HG02943 (cell line): ENCODE measurements around the gene DNM3.
A peak's percentile ranks its signal among the peaks of the same experiment; 100 is the strongest.
"Not testable (repeated sequence)": the region's sequence is repeated elsewhere in the genome, so short reads cannot be mapped to it uniquely, and the experiment has no call there.

Experiments
- ATAC-seq: cut with Tn5 transposase; IDR thresholded peaks from one replicate; pipeline ENCODE4 v1.9.1; 2021; ENCODE audit warnings: mild to moderate bottlenecking, low read depth, moderate library complexity; ENCODE audit not compliant: unreplicated experiment

DNM3 gene

DNA sequence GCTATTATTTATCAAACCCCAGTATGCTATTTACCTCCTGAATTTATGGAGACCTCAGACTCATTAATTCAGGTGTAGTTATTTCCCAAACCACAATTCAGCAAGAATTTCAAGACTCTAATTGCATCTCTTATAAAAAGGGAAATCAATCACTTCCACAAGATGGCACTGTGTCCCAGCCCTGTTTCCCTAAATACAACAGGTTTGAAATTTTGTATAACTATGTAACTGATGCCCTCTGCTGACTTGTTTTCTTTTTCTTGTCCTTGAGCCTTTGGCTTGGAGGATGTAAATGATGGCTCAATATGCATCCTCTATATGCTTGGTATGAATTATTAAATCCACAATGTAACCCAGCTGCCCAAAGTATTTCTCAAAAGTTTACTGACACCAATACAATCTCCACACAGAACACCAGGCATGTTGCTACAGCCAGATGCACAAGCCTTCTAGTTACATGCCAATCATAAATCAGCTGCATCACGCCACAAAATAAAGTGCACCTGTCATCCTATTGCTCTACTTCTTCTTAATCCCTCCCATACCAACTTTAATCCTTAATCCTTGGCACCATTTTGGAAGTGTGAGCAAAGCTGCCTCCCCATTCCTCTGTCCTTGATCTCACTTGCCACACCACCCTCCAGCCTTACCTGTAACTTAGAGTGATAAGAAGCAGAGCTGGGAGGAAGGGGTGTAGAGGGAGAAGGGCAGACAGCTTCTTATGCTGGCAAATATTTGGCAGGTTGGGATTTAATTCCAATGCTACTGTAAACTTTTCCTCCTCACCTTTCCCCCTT lies 588.2 kb downstream of the DNM3 start:
- ATAC-seq: no peak

DNA sequence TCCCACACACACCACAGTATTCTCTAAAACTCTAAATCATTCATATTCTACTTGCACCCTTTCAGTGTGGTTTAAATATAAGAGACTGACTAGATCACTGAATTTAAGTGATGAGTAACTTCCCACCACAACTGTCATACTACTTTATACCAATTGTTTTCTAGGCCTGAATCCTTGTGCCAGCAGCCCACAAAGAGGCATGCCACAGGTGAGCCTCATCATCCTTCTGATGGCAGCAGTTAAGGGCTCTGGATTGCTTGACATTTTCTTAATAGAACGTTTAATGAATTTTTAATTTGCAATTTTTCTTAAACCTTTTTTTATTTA lies 588.8 kb downstream of the DNM3 start:
- no peak for ATAC-seq

GRCh38 chr1:172431204-172431603 lies 589.9 kb downstream of the DNM3 start:
- no peak for ATAC-seq

DNA sequence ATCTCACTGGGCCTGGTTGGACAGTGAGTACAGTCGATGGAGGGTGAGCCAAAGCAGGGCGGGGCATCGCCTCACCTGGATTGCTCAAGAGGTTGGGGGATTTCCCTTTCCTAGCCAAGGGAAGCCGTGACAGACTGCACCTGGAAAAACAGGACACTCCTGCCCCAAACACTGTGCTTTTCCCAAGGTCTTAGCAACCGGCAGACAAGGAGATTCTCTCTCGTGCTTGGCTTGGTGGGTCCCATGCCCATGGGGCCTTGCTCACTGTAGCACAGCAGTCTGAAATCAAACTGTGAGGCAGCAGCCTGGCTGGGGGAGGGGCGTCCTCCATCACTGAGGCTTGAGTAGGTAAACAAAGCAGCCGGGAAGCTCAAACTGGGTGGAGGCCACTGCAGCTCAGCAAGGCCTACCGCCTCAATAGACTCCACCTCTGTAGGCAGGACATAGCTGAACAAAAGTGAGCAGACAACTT lies 590.5 kb downstream of the DNM3 start:
- no peak for ATAC-seq

DNA sequence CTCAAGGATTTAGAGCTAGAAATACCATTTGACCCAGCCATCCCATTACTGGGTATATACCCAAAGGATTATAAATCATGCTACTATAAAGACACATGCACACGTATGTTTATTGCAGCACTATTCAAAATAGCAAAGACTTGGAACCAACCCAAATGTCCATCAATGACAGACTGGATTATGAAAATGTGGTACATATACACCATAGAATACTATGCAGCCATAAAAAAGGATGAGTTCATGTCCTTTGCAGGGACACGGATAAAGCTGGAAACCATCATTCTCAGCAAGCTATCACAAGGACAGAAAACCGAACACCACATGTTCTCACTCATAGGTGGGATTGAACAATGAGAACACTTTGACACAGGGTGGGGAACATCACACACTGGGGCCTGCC lies 595.9 kb downstream of the DNM3 start:
- not testable (repeated sequence) for ATAC-seq

- ATAC-seq: no peak
These were observed 601.1 kb downstream of the DNM3 start for GRCh38 chr1:172442404-172442803.

DNA sequence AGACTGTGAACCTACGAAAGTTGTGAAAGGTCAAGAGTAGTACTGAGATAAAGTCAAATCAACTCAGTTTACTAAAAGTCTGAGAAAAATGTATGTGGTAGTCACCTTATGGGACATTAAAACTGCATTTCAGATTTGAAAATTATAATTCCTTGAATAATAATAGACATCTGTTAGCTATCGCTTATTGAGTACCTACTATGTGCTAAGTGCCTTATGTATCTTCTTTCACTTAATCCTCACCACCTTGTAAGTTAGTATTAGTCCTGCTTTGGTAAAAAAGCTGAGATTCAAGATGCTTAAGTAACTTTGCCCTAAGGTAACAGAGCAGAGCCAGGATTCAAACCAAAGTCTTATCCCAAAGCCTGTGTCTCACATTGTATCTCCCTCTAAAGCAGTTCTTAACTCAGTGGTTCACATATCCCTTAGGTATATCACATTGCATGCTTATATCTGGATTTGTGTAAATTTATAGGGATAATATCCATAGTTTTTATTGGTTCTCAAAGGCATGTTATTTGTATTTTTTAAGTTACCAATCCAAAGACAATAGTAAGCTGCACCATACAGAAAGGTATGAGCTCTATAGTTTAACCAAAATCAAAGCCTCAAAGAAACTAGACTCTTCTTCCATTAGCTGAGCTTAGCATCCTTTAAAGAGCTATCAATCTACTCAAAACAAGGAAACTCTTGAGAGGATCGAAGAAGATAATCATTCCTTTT lies 601.7 kb downstream of the DNM3 start:
- ATAC-seq: no peak

DNA sequence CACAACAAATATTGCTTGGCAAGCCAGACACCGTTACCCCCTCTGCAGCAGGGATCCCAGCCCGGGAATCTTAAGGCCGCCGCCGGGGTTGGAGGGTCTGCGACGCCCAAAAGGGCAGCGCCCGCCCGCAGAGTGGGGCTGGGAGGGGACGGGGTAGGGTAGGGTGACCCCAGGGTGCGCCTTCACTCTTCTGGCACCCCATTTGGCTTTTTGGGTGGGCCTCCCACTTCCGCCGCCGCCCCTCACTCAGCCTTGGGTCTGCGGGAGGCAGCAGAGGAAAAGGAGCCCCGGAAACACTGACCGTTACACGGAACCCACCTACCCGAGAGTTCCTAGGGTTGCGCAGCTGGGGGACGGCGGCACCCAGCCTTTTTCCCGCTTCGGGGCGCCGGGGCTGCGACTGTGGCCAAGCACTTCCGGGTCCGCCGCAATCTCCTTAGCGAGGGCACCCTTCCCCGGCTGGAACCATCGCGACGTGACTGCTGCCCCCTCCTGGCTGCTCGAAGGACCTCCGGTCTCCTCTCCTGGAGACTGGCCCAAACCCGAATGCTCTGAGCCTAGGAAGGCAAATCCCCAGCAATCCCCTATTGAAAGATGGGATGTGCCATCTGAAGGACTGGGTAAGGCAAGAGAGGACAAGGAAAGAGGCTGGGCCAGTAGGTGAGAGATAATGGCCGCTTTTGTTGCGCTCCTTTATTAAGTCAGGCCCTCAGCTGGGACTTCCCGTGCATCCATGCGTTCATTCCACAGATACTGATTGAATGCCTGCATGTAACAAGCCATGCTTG lies 602.6 kb downstream of the DNM3 start, which contains the start of gene PIGC:
Gene PIGC (minus strand): TSS at position 404 of the 788 bp plus-strand sequence. CDS start 1,447 bp downstream, outside the sequence.
- ATAC-seq: peak; percentile 100

- no peak for ATAC-seq
These were observed 605.2 kb downstream of the DNM3 start for GRCh38 chr1:172446547-172446946.

DNA sequence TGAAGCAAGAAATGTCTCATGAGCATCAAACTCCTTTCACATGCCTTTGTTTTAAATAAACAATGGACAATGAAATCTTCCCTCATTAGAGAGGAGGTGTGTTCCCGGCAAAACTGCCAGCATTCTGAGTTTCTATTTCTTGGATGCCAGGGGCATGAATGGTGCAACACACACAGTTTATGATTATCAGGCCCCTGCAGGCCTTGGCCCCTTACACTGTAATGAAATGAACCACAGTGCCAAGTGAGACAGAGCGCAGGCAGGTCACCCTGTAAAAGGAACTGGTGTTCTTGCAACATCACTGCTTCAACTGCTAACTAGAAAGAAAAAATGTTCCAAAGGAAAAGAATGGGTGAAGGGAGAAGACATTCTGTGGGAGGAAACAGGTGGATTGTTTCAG lies 606.3 kb downstream of the DNM3 start:
- no peak for ATAC-seq

- no peak for ATAC-seq
These were observed 607.8 kb downstream of the DNM3 start for GRCh38 chr1:172448995-172449584.

DNA sequence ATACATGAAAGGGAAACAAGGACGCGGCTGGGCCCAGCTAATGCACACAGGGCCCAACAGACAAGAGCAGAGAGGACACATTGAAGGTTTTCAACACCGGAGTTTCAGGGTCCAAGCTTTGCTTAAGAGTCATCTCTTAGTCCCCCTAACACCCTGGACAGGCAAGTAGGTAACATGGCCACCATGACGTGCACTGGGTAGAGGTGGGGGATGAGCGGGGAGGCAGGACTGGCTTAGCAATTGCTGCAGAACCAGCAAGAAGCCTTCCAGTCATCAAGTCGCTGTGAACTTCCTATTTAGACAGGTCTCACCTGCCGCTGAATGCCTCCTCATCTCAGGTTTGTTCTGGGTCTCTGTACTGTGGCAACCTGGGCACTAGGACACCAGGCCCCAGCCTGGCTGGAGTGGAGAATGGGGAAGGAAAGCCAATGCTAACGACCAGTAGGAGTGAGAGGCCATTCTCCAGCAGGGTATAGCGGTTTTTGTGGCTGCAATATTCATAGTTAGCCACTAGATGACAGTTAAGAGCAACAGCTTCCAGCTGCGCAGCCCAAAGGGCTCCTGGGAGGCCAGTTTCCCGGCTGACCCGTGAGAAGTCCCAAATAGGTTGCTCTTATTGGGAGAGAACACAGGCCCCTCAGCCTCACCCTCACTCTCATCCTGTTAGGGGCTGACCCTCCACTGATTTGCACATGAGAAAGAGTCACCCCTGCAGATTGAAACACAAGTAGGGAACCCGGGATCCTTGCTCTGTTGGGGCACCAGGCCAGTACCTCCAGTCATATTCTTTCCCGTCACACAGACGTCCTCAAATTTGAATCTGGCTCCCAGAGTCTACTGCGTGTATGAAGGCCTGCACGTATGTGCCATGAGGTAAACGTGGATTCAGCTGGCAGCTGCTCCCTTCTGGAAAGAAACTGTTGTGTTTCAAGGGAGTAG lies 608.6 kb downstream of the DNM3 start:
- ATAC-seq: no peak

- no peak for ATAC-seq
These were observed 609.2 kb downstream of the DNM3 start for GRCh38 chr1:172450524-172450885.

DNA sequence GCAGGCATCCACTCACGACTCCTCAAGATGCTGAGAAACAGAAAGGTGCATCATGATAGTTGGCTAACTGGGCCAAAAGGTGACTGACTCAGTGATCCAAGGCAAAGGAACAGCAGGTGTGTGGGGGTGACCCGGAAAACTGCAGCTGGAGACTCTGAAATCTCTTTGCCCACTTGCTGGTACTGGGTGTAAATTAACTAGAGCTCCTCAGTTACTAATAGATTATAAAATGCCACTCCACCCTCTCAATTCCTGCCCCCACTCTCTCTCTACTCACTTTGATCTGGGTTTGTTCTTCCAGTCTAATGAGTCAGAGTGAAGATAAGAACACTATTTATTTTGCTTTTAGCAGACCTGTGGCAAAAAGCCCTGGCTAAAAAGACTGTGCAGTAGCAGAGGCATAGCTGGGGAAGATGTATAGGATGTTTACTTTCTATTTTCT lies 609.7 kb downstream of the DNM3 start:
- ATAC-seq: no peak

DNA sequence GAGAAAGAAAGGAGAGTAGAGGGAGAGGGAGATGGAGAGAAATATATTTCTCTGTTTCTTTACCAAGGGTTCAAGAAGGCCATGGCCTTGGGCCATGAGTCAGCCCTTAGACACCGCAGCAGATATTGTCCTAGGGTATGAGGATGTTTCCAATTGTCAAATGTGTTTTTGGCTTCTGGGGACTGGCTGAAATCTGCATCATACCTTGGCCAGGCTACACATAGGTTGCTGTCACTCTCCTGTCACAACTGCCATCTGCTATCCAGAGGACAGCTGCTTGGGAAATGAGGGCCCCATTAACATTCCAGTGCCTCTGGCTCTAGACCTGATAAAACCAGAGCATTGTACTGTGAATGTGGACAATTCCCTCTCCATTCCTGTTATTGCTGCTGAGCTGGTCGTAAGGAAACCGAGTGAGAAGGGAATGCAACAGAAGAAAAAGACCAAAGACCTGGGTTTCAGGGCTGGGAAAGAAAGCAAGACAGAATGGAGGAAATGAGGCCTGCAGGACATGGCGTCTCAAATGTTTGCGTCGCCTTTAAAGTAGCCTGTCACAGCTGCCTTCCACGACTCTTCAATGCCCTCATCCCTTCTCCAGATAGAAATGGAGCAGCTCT lies 611.3 kb downstream of the DNM3 start:
- ATAC-seq: no peak

- ATAC-seq: no peak
These were observed 611.9 kb downstream of the DNM3 start for GRCh38 chr1:172453153-172453545.

DNA sequence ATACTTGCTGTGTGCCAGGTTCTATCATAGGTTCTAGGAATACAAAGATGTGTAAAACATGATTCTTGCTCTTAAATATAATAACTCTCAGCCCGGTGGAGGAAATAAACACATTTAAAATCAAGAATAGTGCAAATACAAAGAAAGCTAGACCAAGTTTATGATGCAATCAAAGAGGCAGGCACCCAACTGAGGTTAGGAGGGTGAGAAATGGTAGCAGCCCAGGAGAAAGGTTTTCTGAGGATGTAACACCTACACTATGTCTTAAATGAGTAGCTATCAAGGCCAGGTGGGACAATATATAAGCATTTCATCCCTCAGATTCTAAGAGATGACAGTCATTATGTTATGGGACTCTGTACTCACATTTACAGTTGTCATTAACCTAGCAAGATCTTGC lies 612.3 kb downstream of the DNM3 start:
- ATAC-seq: no peak

DNA sequence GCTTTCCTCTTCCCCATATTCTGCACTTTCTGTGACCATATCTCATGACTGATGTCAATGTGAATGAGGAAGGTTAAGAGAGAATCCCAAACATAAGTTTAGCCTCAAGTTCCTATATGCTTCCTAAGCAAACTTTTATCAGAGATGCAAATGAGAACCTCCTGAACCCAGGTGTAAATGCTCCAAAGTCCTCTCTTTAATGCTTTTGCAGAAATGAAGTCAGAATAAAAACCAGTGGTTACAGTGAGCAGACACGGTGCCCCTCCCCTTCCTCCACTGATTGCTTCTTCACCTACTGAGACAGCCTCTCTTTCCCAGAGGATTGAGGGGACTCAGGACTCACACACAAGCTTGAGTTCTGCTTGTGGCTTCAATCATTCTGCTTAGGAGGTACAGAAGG lies 614.2 kb downstream of the DNM3 start:
- no peak for ATAC-seq

GRCh38 chr1:172456344-172456769 lies 615.1 kb downstream of the DNM3 start:
- no peak for ATAC-seq
